Stimulated activated naive CD8-positive, alpha-beta T cell treated with anti-CD3 and anti-CD28 coated beads, Interleukin-15, Interleukin-2, amounts not matched to agents 100 U/mL and 50 U/mL, for 24 hours (primary cell): ENCODE measurements around the gene CDC42EP1.
"Not testable (repeated sequence)": the region's sequence is repeated elsewhere in the genome, so short reads cannot be mapped to it uniquely, and the experiment has no call there.

Source experiments
- ATAC-seq: fragments of 150-1000 bp; cut with Tn5 transposase; one replicate; pipeline ENCODE4 v1.10.0; 2021
- DNase-seq: peaks from one replicate; pipeline ENCODE4 v3.0.0; 2021

The CDC42EP1 gene

GRCh38 chr22:37559901-37560607, at the start of gene CDC42EP1:
Gene CDC42EP1 (plus strand): TSS chr22:37560480. CDS start chr22:37566350, 5,870 bp downstream.
- no peak for ATAC-seq
- no peak for DNase-seq

GRCh38 chr22:37511395-37512104, 48.7 kb upstream of the CDC42EP1 start:
- no peak for DNase-seq
- no peak for ATAC-seq

- DNase-seq (no peak), ATAC-seq (no peak)
Measured at GRCh38 chr22:37514526-37515051, 45.7 kb upstream of the CDC42EP1 start.

- DNase-seq (no peak), ATAC-seq (no peak)
Measured at GRCh38 chr22:37515901-37516300, 44.4 kb upstream of the CDC42EP1 start.

- no peak for DNase-seq
- ATAC-seq: no peak
Measured at GRCh38 chr22:37516456-37516855, 43.8 kb upstream of the CDC42EP1 start.

- ATAC-seq (no peak), DNase-seq (no peak)
Measured at GRCh38 chr22:37517826-37518450, 42.3 kb upstream of the CDC42EP1 start.

- DNase-seq (no peak), ATAC-seq (peak; percentile 4)
Measured at GRCh38 chr22:37518509-37519267, 41.6 kb upstream of the CDC42EP1 start.

- DNase-seq (no peak), ATAC-seq (peak; percentile 25)
Measured at GRCh38 chr22:37519268-37520195, 40.7 kb upstream of the CDC42EP1 start, which contains the start of gene CARD10. Gene CARD10 (minus strand): TSS chr22:37519415. CDS start chr22:37519200, 215 bp downstream.

GRCh38 chr22:37520776-37521191, 39.5 kb upstream of the CDC42EP1 start:
- no peak for DNase-seq
- ATAC-seq: no peak

- no peak for ATAC-seq
- DNase-seq: no peak
Measured at GRCh38 chr22:37521236-37521739, 39.0 kb upstream of the CDC42EP1 start.

- ATAC-seq (no peak), DNase-seq (no peak)
Measured at GRCh38 chr22:37522482-37522881, 37.8 kb upstream of the CDC42EP1 start.

- ATAC-seq: no peak
- peak; percentile 36 for DNase-seq
Measured at GRCh38 chr22:37525073-37525745, 35.1 kb upstream of the CDC42EP1 start.

- DNase-seq: no peak
- ATAC-seq: no peak
Measured at GRCh38 chr22:37525746-37526350, 34.4 kb upstream of the CDC42EP1 start.

- ATAC-seq (no peak), DNase-seq (no peak)
Measured at GRCh38 chr22:37526376-37526775, 33.9 kb upstream of the CDC42EP1 start.

- not testable (repeated sequence) for DNase-seq
Measured at GRCh38 chr22:37527081-37527752, 33.1 kb upstream of the CDC42EP1 start.

GRCh38 chr22:37527952-37528351, 32.3 kb upstream of the CDC42EP1 start:
- not testable (repeated sequence) for DNase-seq, ATAC-seq

More at GRCh38 chr22:37527081-37527752, 33.1 kb upstream of the CDC42EP1 start:
- ATAC-seq: not testable (repeated sequence)

- ATAC-seq (no peak), DNase-seq (no peak)
Measured at GRCh38 chr22:37529652-37530345, 30.5 kb upstream of the CDC42EP1 start.

- ATAC-seq (peak; percentile 28), DNase-seq (no peak)
Measured at GRCh38 chr22:37533995-37534394, 26.3 kb upstream of the CDC42EP1 start.
